Ishikawa (cell line): Measurements from ENCODE around the gene SNX27.

ENCODE experiments used
- CEBPB ChIP-seq: IDR thresholded peaks from 2 replicates; pipeline ENCODE4 v1.6.1; 2012
- CREB1 ChIP-seq: IDR thresholded peaks from 2 replicates; pipeline ENCODE4 v1.6.1; 2012; ENCODE audit warnings: low read depth
- EGR1 ChIP-seq: IDR thresholded peaks from 2 replicates; pipeline ENCODE4 v1.6.1; 2012
- EP300 ChIP-seq: IDR thresholded peaks from 2 replicates; pipeline ENCODE4 v1.6.1; 2012; ENCODE audit warnings: borderline replicate concordance
- FOXM1 ChIP-seq: IDR thresholded peaks from 2 replicates; pipeline ENCODE4 v1.6.1; 2012; ENCODE audit warnings: low read depth, borderline replicate concordance
- MAX ChIP-seq: IDR thresholded peaks from 2 replicates; pipeline ENCODE4 v1.6.1; 2012
- NFIC ChIP-seq: IDR thresholded peaks from 2 replicates; pipeline ENCODE4 v1.6.1; 2012
- RAD21 ChIP-seq: IDR thresholded peaks from 2 replicates; pipeline ENCODE4 v1.6.1; 2012; ENCODE audit warnings: low read depth
- REST ChIP-seq: IDR thresholded peaks from 2 replicates; pipeline ENCODE4 v1.6.1; 2012; ENCODE audit warnings: low read depth, mild to moderate bottlenecking
- TAF1 ChIP-seq: IDR thresholded peaks from 2 replicates; pipeline ENCODE4 v1.6.1; 2012; ENCODE audit warnings: low read depth, mild to moderate bottlenecking
- TCF12 ChIP-seq: IDR thresholded peaks from 2 replicates; pipeline ENCODE4 v1.6.1; 2012; ENCODE audit warnings: low read depth
- TEAD4 ChIP-seq: IDR thresholded peaks from 2 replicates; pipeline ENCODE4 v1.6.1; 2012
- USF1 ChIP-seq: IDR thresholded peaks from 2 replicates; pipeline ENCODE4 v1.6.1; 2012
- YY1 ChIP-seq: IDR thresholded peaks from 2 replicates; pipeline ENCODE4 v1.6.1; 2012; ENCODE audit warnings: low read depth
- ZBTB7A ChIP-seq: IDR thresholded peaks from 2 replicates; pipeline ENCODE4 v1.6.1; 2012; ENCODE audit warnings: low read depth

SNX27 gene

GRCh38 chr1:151711951-151712350 is 100.1 kb downstream of the SNX27 start:
- TF ChIP-seq CREB1, result no peak
- no peak for TF ChIP-seq TEAD4
- TF ChIP-seq ZBTB7A, result no peak
- TF ChIP-seq EP300, result no peak
- no peak for TF ChIP-seq REST
- TF ChIP-seq RAD21, result no peak
- no peak for TF ChIP-seq CEBPB
- no peak for TF ChIP-seq USF1
- no peak for TF ChIP-seq MAX
- no peak for TF ChIP-seq TCF12
- TF ChIP-seq NFIC, result no peak

GRCh38 chr1:151713044-151713443 is 101.2 kb downstream of the SNX27 start:
- TF ChIP-seq ZBTB7A, result no peak
- no peak for TF ChIP-seq EP300
- no peak for TF ChIP-seq TEAD4
- TF ChIP-seq CREB1, result no peak
- no peak for TF ChIP-seq EGR1
- no peak for TF ChIP-seq TAF1
- TF ChIP-seq MAX, result no peak
- TF ChIP-seq REST, result no peak
- TF ChIP-seq USF1, result no peak
- TF ChIP-seq NFIC, result no peak
- TF ChIP-seq TCF12, result no peak
- TF ChIP-seq CEBPB, result no peak
- TF ChIP-seq RAD21, result no peak
- TF ChIP-seq YY1, result no peak
- no peak for TF ChIP-seq FOXM1

GRCh38 chr1:151713874-151714273 is 102.0 kb downstream of the SNX27 start:
- no peak for TF ChIP-seq MAX
- no peak for TF ChIP-seq TEAD4
- TF ChIP-seq RAD21, result no peak
- TF ChIP-seq NFIC, result no peak
- no peak for TF ChIP-seq TCF12
- no peak for TF ChIP-seq TAF1

- TF ChIP-seq REST, result peak; percentile 85
- TF ChIP-seq YY1, result no peak
Observed at GRCh38 chr1:151714820-151715725, 103.2 kb downstream of the SNX27 start.
